ENCODE results near the gene ZSCAN30. TPM values are rescaled to one million over a fixed set of nuclear protein-coding genes. Genes with fewer than 3 reads are reported as not detected.
"Not testable (repeated sequence)": the region's sequence is repeated elsewhere in the genome, so short reads cannot be mapped to it uniquely, and the experiment has no call there.

The ZSCAN30 gene
- total RNA-seq, 2 experiments from 2014 or later: 16.0 to 18.3 TPM

DNA sequence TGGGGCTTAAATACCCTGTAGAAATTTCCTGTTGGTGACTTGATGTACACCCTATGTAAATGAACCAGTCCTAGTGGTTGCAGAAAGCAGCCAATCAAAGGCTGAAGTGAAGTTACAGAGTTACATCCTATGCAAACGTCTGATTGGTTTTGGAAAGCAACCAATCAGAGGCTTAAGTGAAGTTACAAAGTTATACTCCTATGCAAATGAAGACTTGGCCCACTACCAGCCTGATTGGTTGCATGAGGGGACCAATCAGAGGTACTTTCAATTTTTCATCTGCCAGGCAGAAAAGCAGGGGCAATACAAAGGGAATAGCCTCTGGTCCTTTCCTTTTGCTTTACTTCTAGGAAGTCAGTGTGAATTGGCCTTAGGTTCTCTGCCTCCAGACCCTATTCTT, 62.8 kb downstream of the ZSCAN30 start:
- no peak for ATAC-seq
- Mint-ChIP-seq H3K9me3 (ENCODE audit: insufficient read depth) (no peaks in the 10 kb centered on the region), H3K27me3 (ENCODE audit: low read depth) (peaks cover 6% of the 10 kb centered on the region), H3K4me1 (ENCODE audit: low read depth) (peaks cover 2% of the 10 kb centered on the region), H3K4me3 (no peak overlapping the region), H3K36me3 (ENCODE audit: low read depth) (no peaks in the 10 kb centered on the region), H3K27ac (no peak overlapping the region)
- CTCF ChIA-PET: interaction anchor here (0.6 to 1.0 kb wide), 2 partner anchors 159 to 246 kb away, joined by 3 read pairs; no protein-coding TSS in a partner anchor
- POLR2A ChIA-PET: no interaction called here
- DNase-seq: no peak

DNA sequence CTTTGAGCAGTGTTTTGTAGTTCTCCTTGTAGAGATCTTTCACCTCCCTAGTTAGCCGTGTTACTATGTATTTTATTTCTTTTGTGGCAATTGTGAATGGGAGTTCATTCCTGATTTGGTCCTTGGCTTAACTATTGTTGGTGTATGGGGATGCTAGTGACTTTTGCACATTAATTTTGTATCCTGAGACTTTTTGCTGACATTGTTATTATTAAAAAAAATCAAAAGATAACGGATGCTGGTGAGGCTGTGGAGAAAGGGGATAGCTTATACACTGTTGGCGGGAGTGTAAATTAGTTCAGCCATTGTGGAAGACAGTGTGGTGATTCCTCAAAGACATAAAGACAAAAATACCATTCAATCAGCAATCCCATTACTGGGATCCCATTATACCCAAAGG, 66.2 kb downstream of the ZSCAN30 start:
- Mint-ChIP-seq H3K4me1 (ENCODE audit: low read depth) (no peaks in the 10 kb centered on the region), H3K4me3 (no peak overlapping the region), H3K9me3 (ENCODE audit: insufficient read depth) (no peaks in the 10 kb centered on the region), H3K27ac (no peak overlapping the region), H3K27me3 (ENCODE audit: low read depth) (peaks cover 6% of the 10 kb centered on the region), H3K36me3 (ENCODE audit: low read depth) (no peaks in the 10 kb centered on the region)
- ChIA-PET CTCF (no interaction called here), POLR2A (no interaction called here)
- DNase-seq: no peak
- no peak for ATAC-seq

DNA sequence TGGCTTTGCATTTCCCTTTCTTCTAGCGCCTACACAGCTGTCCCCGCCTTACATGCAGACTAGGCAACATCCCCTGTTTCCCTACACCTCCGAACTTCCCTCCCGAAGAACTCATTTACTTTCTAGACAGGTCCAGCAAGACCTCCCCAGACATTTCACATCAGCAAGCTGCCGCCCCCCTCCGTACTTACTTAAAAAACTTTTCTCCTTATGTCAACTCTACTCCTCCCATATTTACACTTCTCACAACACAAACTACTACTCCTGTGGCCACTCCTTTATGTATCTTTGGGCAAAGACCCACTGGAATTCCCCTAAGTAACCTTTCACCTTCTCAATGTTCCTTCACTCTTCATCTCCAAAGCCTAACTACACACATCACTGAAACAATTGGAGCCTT, 69.6 kb downstream of the ZSCAN30 start:
- POLR2A ChIA-PET: no interaction called here
- CTCF ChIA-PET: no interaction called here
- no peaks in the 10 kb centered on the region for H3K36me3 Mint-ChIP-seq (ENCODE audit: low read depth)
- no peaks in the 10 kb centered on the region for H3K4me1 Mint-ChIP-seq (ENCODE audit: low read depth)
- no peaks in the 10 kb centered on the region for H3K9me3 Mint-ChIP-seq (ENCODE audit: insufficient read depth)
- H3K4me3 Mint-ChIP-seq: no peak overlapping the region
- no peak for ATAC-seq
- peaks cover 6% of the 10 kb centered on the region for H3K27me3 Mint-ChIP-seq (ENCODE audit: low read depth)
- no peak overlapping the region for H3K27ac Mint-ChIP-seq
- DNase-seq: no peak

DNA sequence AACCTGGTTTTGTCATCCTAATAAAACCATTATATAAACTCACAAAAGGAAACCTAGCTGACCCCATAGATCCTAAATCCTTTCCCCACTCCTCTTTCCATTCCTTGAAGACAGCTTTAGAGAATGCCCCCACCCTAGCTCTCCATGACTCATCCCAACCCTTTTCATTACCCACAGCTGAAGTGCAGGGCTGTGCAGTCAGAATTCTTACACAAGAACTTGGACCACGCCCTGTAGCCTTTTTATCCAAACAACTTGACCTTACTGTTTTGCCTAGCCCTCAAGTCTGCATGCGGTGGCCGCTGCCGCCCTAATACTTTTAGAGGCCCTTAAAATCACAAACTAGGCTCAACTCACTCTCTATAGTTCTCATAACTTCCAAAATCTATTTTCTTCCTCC, 70.7 kb downstream of the ZSCAN30 start:
- DNase-seq; H3K9me3 Mint-ChIP-seq (ENCODE audit: insufficient read depth); H3K27me3 Mint-ChIP-seq (ENCODE audit: low read depth); POLR2A ChIA-PET; H3K36me3 Mint-ChIP-seq (ENCODE audit: low read depth); H3K4me3 Mint-ChIP-seq; H3K27ac Mint-ChIP-seq; ATAC-seq; CTCF ChIA-PET; H3K4me1 Mint-ChIP-seq (ENCODE audit: low read depth): not testable (repeated sequence)

DNA sequence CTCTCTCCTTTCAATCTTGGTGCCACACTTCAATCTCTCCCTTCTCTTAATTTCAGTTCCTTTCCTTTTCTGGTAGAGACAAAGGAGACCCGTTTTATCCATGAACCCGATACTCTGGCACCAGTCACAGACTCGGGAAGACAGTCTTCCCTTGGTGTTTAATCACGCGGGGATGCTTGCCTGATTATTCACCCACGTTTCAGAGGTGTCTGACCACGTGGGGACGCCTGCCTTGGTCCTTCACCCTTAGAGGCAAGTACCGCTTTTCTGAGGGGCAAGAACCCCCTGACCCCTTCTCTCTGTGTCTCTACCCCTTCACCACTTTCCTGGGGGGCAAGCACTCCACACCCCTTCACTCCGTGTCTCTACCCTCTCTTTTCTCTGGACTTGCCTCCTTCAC, 73.4 kb downstream of the ZSCAN30 start:
- H3K36me3 Mint-ChIP-seq (ENCODE audit: low read depth); H3K4me3 Mint-ChIP-seq; ATAC-seq; CTCF ChIA-PET; POLR2A ChIA-PET; H3K27me3 Mint-ChIP-seq (ENCODE audit: low read depth); DNase-seq; H3K4me1 Mint-ChIP-seq (ENCODE audit: low read depth); H3K9me3 Mint-ChIP-seq (ENCODE audit: insufficient read depth); H3K27ac Mint-ChIP-seq: not testable (repeated sequence)

DNA sequence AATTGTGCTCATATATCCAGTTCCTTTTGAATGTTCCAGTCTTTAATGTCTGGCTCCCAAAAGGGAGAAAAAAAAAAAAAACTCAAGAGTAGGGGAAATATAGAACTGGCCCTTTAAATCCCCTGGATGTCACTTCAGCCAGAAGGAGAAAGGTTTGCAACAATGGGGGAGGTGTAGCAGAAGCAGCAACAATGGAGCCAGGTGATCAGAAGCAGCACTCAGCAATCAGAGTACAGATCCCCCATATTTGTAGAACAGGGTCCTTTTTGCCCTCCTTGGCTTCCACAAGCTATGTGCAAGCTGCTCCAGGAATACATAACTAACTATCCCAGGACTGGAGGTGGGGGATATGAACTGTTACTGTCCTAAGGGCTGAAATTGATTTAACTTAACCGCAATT, 75.0 kb downstream of the ZSCAN30 start:
- Mint-ChIP-seq H3K27ac (no peak overlapping the region), H3K9me3 (ENCODE audit: insufficient read depth) (no peaks in the 10 kb centered on the region), H3K4me1 (ENCODE audit: low read depth) (no peaks in the 10 kb centered on the region), H3K4me3 (no peak overlapping the region), H3K36me3 (ENCODE audit: low read depth) (no peaks in the 10 kb centered on the region), H3K27me3 (ENCODE audit: low read depth) (no peaks in the 10 kb centered on the region)
- ATAC-seq (no peak), DNase-seq (no peak)
- ChIA-PET POLR2A (no interaction called here), CTCF (no interaction called here)

DNA sequence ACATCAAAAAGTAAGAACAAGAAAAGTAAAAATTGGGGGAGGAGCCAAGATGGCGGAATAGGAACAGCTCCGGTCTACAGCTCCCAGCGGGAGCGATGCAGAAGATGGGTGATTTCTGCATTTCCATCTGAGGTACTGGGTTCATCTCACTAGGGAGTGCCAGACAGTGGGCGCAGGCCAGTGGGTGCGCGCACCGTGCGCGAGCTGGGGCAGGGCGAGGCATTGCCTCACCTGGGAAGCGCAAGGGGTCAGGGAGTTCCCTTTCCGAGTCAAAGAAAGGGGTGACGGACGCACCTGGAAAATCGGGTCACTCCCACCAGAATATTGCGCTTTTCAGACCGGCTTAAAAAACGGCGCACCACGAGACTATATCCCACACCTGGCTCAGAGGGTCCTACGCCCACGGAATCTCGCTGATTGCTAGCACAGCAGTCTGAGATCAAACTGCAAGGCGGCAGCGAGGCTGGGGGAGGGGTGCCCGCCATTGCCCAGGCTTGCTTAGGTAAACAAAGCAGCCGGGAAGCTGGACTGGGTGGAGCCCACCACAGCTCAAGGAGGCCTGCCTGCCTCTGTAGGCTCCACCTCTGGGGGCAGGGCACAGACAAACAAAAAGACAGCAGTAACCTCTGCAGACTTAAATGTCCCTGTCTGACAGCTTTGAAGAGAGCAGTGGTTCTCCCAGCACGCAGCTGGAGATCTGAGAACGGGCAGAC, 84.1 kb downstream of the ZSCAN30 start:
- H3K36me3 Mint-ChIP-seq (ENCODE audit: low read depth); H3K4me3 Mint-ChIP-seq; ATAC-seq; CTCF ChIA-PET; H3K27ac Mint-ChIP-seq; H3K27me3 Mint-ChIP-seq (ENCODE audit: low read depth); H3K4me1 Mint-ChIP-seq (ENCODE audit: low read depth); POLR2A ChIA-PET; DNase-seq: not testable (repeated sequence)
- H3K9me3 Mint-ChIP-seq (ENCODE audit: insufficient read depth): peaks cover 14% of the 10 kb centered on the region

DNA sequence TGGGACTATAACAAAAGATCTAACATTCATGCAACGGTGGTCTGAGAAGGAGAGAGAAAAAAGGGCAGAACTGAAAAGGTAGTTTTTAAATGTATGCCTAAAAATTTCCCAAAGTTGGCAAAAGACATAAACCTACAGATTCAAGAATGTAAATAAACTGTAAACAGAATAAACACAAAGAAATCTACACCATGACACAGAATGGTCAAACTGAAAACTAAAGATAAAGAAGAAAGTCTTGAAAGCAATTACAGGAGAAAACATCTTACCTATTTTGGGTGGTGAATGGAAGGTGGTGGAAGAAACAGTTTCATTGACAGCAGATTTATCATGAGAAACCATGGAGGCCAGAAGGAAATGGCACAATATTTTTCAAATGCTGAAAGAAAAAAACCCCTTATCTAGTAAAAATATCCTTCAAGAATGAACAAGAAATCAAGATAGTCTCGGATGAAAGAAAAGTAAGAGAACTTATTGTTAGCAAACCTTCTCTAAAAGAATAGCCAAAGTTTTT, 84.8 kb downstream of the ZSCAN30 start:
- no peak overlapping the region for H3K27ac Mint-ChIP-seq
- H3K36me3 Mint-ChIP-seq (ENCODE audit: low read depth): peaks cover 5% of the 10 kb centered on the region
- no peak overlapping the region for H3K4me3 Mint-ChIP-seq
- ATAC-seq (no peak), DNase-seq (no peak)
- CTCF ChIA-PET: no interaction called here
- H3K27me3 Mint-ChIP-seq (ENCODE audit: low read depth): no peaks in the 10 kb centered on the region
- POLR2A ChIA-PET: no interaction called here
- no peaks in the 10 kb centered on the region for H3K4me1 Mint-ChIP-seq (ENCODE audit: low read depth)
- peaks cover 14% of the 10 kb centered on the region for H3K9me3 Mint-ChIP-seq (ENCODE audit: insufficient read depth)

DNA sequence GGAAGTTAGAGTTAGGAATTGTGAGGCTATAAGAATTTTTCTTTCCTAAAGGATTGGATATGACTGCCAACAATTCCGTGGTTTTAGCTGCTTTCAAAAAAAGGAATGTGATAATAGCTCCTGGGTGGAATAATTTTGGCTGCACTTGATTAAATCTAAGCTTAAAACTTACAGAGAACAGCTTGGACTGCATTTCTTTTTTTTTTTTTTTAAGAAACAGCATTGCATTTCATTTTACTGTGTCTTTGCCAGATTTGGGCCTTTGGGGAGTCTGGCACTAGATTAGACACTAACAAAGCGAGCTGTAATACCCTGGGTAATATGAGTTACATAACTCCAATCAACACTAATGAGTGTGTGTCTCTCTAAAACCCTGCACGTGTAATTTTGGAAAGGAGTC, 87.0 kb downstream of the ZSCAN30 start:
- no peak for DNase-seq
- CTCF ChIA-PET: no interaction called here
- Mint-ChIP-seq H3K4me1 (ENCODE audit: low read depth) (no peaks in the 10 kb centered on the region), H3K36me3 (ENCODE audit: low read depth) (peaks cover 5% of the 10 kb centered on the region), H3K27ac (no peak overlapping the region), H3K4me3 (no peak overlapping the region), H3K27me3 (ENCODE audit: low read depth) (no peaks in the 10 kb centered on the region), H3K9me3 (ENCODE audit: insufficient read depth) (peaks cover 14% of the 10 kb centered on the region)
- POLR2A ChIA-PET: no interaction called here
- ATAC-seq: no peak

DNA sequence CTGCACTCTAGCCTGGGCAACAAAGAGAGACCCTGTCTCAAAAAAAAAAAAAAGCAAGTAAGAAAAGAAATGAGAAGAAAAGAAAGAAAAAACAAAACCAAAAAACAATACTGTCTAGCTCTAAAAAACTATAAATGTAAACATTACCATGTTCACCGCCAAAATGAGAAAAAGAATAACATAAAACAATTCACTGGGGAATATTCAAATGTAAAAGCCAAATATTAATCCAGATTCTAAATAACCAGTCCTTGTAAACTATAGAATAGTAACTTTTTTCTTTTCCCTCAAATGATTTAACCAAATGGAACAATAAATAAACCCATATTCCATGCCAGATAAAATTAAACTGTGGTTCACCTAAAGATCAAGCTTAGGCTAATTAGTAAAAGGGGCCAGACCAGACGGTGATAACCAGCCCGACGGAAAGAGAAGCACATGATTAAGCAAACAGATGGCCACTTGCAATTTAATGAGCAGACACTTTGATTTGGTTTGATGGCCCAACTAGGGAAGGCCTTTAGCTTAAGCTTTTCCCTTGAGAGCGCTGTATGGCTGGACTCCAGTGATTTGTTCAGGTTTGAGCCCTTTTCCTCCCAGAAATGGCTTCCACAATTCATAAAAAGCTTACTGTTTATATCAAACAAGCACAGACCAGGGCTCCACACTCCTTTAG, 88.6 kb downstream of the ZSCAN30 start:
- Mint-ChIP-seq H3K27me3 (ENCODE audit: low read depth) (no peaks in the 10 kb centered on the region), H3K27ac (no peak overlapping the region), H3K4me3 (no peak overlapping the region), H3K9me3 (ENCODE audit: insufficient read depth) (peaks cover 14% of the 10 kb centered on the region), H3K4me1 (ENCODE audit: low read depth) (no peaks in the 10 kb centered on the region), H3K36me3 (ENCODE audit: low read depth) (peaks cover 5% of the 10 kb centered on the region)
- DNase-seq: no peak
- CTCF ChIA-PET: interaction anchor here (1.2 kb wide), 1 partner anchor 185 kb away, joined by 3 read pairs; no protein-coding TSS in a partner anchor
- no peak for ATAC-seq
- POLR2A ChIA-PET: no interaction called here
